ENCODE data around the gene SFMBT1.

The SFMBT1 gene

GRCh38 chr3:52930748-52931147 is 115.1 kb downstream of the SFMBT1 start:
- H3K36me3 ChIP-seq (ENCODE audit: insufficient read depth) = no peaks in the 10 kb centered on the region
- no peak overlapping the region for H2AFZ ChIP-seq (ENCODE audit: low read depth)
- no peak overlapping the region for H3K4me2 ChIP-seq

GRCh38 chr3:52926554-52926953 is 119.3 kb downstream of the SFMBT1 start:
- H3K36me3 ChIP-seq (ENCODE audit: insufficient read depth) = no peaks in the 10 kb centered on the region
- no peak for TF ChIP-seq CTCF (conservative IDR thresholded peaks at IDR 0.05; ENCODE audit: low read depth, low read length)
- H2AFZ ChIP-seq (ENCODE audit: low read depth) = no peak overlapping the region
- no peak overlapping the region for H3K9ac ChIP-seq
- no peaks in the 10 kb centered on the region for H4K20me1 ChIP-seq (ENCODE audit: insufficient read depth)
- H3K79me2 ChIP-seq (ENCODE audit: insufficient read depth, low read depth) = no peaks in the 10 kb centered on the region
- no peaks in the 10 kb centered on the region for H3K27me3 ChIP-seq (ENCODE audit: insufficient read depth, low read depth)
- H3K4me2 ChIP-seq = no peak overlapping the region
- no peak overlapping the region for H3K27ac ChIP-seq
- H3K4me3 ChIP-seq (IDR thresholded peaks at IDR 0.05; ENCODE audit: insufficient read depth, low read depth, low read length) = no peak overlapping the region
- H3K4me1 ChIP-seq (ENCODE audit: low read depth, poor library complexity, severe bottlenecking) = no peaks in the 10 kb centered on the region

More at GRCh38 chr3:52930748-52931147, 115.1 kb downstream of the SFMBT1 start:
- Histone ChIP-seq H3K27ac (no peak overlapping the region), H3K4me1 (ENCODE audit: low read depth, poor library complexity, severe bottlenecking) (no peaks in the 10 kb centered on the region), H3K79me2 (ENCODE audit: insufficient read depth, low read depth) (no peaks in the 10 kb centered on the region), H4K20me1 (ENCODE audit: insufficient read depth) (no peaks in the 10 kb centered on the region), H3K9ac (no peak overlapping the region), H3K27me3 (ENCODE audit: insufficient read depth, low read depth) (no peaks in the 10 kb centered on the region), H3K4me3 (IDR thresholded peaks at IDR 0.05; ENCODE audit: insufficient read depth, low read depth, low read length) (no peak overlapping the region)
- no peak for TF ChIP-seq CTCF (conservative IDR thresholded peaks at IDR 0.05; ENCODE audit: low read depth, low read length)

- Histone ChIP-seq H3K79me2 (ENCODE audit: insufficient read depth, low read depth) (no peaks in the 10 kb centered on the region), H3K27ac (no peak overlapping the region), H3K4me1 (ENCODE audit: low read depth, poor library complexity, severe bottlenecking) (no peaks in the 10 kb centered on the region), H3K27me3 (ENCODE audit: insufficient read depth, low read depth) (no peaks in the 10 kb centered on the region), H2AFZ (ENCODE audit: low read depth) (no peak overlapping the region), H3K4me2 (no peak overlapping the region), H3K4me3 (IDR thresholded peaks at IDR 0.05; ENCODE audit: insufficient read depth, low read depth, low read length) (no peak overlapping the region), H3K9ac (no peak overlapping the region), H3K36me3 (ENCODE audit: insufficient read depth) (no peaks in the 10 kb centered on the region), H4K20me1 (ENCODE audit: insufficient read depth) (no peaks in the 10 kb centered on the region)
- TF ChIP-seq CTCF (conservative IDR thresholded peaks at IDR 0.05; ENCODE audit: low read depth, low read length) = no peak
Measured at GRCh38 chr3:52925405-52926313, 120.2 kb downstream of the SFMBT1 start.

- Histone ChIP-seq H2AFZ (ENCODE audit: low read depth) (no peak overlapping the region), H3K4me2 (no peak overlapping the region), H3K79me2 (ENCODE audit: insufficient read depth, low read depth) (no peaks in the 10 kb centered on the region), H3K9ac (no peak overlapping the region), H3K36me3 (ENCODE audit: insufficient read depth) (no peaks in the 10 kb centered on the region), H3K4me1 (ENCODE audit: low read depth, poor library complexity, severe bottlenecking) (no peaks in the 10 kb centered on the region), H3K27me3 (ENCODE audit: insufficient read depth, low read depth) (no peaks in the 10 kb centered on the region), H3K4me3 (IDR thresholded peaks at IDR 0.05; ENCODE audit: insufficient read depth, low read depth, low read length) (no peak overlapping the region), H3K27ac (no peak overlapping the region), H4K20me1 (ENCODE audit: insufficient read depth) (no peaks in the 10 kb centered on the region)
- TF ChIP-seq CTCF (conservative IDR thresholded peaks at IDR 0.05; ENCODE audit: low read depth, low read length) = no peak
Measured at GRCh38 chr3:52923963-52924362, 121.9 kb downstream of the SFMBT1 start.

All from KMS-11 (cell line).